ENCODE results near the gene CYFIP1. TPM values are rescaled to one million over a fixed set of nuclear protein-coding genes. Genes with fewer than 3 reads are reported as not detected.

CYFIP1 gene
- total RNA-seq, 1 donor: 107 TPM

- TF ChIP-seq, protein P1, sequence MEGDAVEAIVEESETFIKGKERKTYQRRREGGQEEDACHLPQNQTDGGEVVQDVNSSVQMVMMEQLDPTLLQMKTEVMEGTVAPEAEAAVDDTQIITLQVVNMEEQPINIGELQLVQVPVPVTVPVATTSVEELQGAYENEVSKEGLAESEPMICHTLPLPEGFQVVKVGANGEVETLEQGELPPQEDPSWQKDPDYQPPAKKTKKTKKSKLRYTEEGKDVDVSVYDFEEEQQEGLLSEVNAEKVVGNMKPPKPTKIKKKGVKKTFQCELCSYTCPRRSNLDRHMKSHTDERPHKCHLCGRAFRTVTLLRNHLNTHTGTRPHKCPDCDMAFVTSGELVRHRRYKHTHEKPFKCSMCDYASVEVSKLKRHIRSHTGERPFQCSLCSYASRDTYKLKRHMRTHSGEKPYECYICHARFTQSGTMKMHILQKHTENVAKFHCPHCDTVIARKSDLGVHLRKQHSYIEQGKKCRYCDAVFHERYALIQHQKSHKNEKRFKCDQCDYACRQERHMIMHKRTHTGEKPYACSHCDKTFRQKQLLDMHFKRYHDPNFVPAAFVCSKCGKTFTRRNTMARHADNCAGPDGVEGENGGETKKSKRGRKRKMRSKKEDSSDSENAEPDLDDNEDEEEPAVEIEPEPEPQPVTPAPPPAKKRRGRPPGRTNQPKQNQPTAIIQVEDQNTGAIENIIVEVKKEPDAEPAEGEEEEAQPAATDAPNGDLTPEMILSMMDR (IDR thresholded peaks at IDR 0.05; ENCODE audit: extremely low read depth, low read depth, low read length): no peak
- no peaks in the 10 kb centered on the region for H4K20me1 ChIP-seq (ENCODE audit: insufficient read depth, low read length)
- H3K4me3 ChIP-seq (ENCODE audit: insufficient read depth, low read length): no peak overlapping the region
- no peak for DNase-seq (ENCODE audit: insufficient read length, low spot score, missing footprints)
- H3K4me2 ChIP-seq (ENCODE audit: insufficient read depth, low read length): no peak overlapping the region
- peaks cover 83% of the 10 kb centered on the region for H3K36me3 ChIP-seq (ENCODE audit: insufficient read depth, low read length)
- H3K9me3 ChIP-seq (ENCODE audit: low read depth, low read length): no peaks in the 10 kb centered on the region
- H3K27me3 ChIP-seq (ENCODE audit: insufficient read depth, low read length): no peaks in the 10 kb centered on the region
- no peak overlapping the region for H3K27ac ChIP-seq (ENCODE audit: low read depth, low read length)
- H3K4me1 ChIP-seq (ENCODE audit: insufficient read depth, low read length): peaks cover 6% of the 10 kb centered on the region
- H2AFZ ChIP-seq (ENCODE audit: low read length): no peak overlapping the region
- peaks cover 2% of the 10 kb centered on the region for H3K79me2 ChIP-seq (ENCODE audit: insufficient read depth, low read length)
Observed at GRCh38 chr15:22871481-22872086, 108.6 kb downstream of the CYFIP1 start.

GRCh38 chr15:22870865-22871264, 109.3 kb downstream of the CYFIP1 start:
- Histone ChIP-seq H3K36me3 (ENCODE audit: insufficient read depth, low read length) (peaks cover 84% of the 10 kb centered on the region), H3K79me2 (ENCODE audit: insufficient read depth, low read length) (peaks cover 5% of the 10 kb centered on the region), H2AFZ (ENCODE audit: low read length) (no peak overlapping the region), H3K4me3 (ENCODE audit: insufficient read depth, low read length) (no peak overlapping the region), H3K4me2 (ENCODE audit: insufficient read depth, low read length) (no peak overlapping the region), H3K27ac (ENCODE audit: low read depth, low read length) (no peak overlapping the region), H3K27me3 (ENCODE audit: insufficient read depth, low read length) (no peaks in the 10 kb centered on the region), H3K4me1 (ENCODE audit: insufficient read depth, low read length) (peaks cover 6% of the 10 kb centered on the region), H4K20me1 (ENCODE audit: insufficient read depth, low read length) (peaks cover under 1% of the 10 kb centered on the region), H3K9me3 (ENCODE audit: low read depth, low read length) (no peaks in the 10 kb centered on the region)
- TF ChIP-seq, protein P1 (IDR thresholded peaks at IDR 0.05; ENCODE audit: extremely low read depth, low read depth, low read length): no peak
- DNase-seq (ENCODE audit: insufficient read length, low spot score, missing footprints): no peak

DNA sequence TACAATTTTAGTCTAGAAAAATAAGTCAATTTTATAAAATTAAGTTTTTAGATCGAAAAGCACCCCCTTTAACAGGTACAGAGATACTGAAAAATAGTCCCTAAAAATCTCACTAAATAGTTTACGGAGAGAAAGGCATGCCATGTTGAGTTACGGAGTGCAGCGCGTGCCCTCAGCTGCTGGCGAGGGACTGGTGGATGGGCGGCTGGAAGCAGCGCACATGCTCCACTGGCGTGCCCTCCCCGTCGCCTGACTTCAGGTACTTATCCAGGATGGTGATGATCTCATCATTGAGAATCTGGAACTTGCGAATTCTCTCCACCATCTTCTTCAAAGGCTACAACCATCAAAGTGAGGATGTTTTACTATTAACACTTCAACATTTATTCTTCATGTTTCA, 110.3 kb downstream of the CYFIP1 start:
- Histone ChIP-seq H3K79me2 (ENCODE audit: insufficient read depth, low read length) (peaks cover 8% of the 10 kb centered on the region), H3K36me3 (ENCODE audit: insufficient read depth, low read length) (peaks cover 81% of the 10 kb centered on the region), H4K20me1 (ENCODE audit: insufficient read depth, low read length) (peaks cover 6% of the 10 kb centered on the region), H3K4me1 (ENCODE audit: insufficient read depth, low read length) (peaks cover 6% of the 10 kb centered on the region), H3K4me3 (ENCODE audit: insufficient read depth, low read length) (no peak overlapping the region), H3K9me3 (ENCODE audit: low read depth, low read length) (no peaks in the 10 kb centered on the region), H3K27me3 (ENCODE audit: insufficient read depth, low read length) (no peaks in the 10 kb centered on the region), H2AFZ (ENCODE audit: low read length) (no peak overlapping the region), H3K27ac (ENCODE audit: low read depth, low read length) (no peak overlapping the region), H3K4me2 (ENCODE audit: insufficient read depth, low read length) (no peak overlapping the region)
- no peak for DNase-seq (ENCODE audit: insufficient read length, low spot score, missing footprints)
- TF ChIP-seq, protein P1 (IDR thresholded peaks at IDR 0.05; ENCODE audit: extremely low read depth, low read depth, low read length): no peak

DNA sequence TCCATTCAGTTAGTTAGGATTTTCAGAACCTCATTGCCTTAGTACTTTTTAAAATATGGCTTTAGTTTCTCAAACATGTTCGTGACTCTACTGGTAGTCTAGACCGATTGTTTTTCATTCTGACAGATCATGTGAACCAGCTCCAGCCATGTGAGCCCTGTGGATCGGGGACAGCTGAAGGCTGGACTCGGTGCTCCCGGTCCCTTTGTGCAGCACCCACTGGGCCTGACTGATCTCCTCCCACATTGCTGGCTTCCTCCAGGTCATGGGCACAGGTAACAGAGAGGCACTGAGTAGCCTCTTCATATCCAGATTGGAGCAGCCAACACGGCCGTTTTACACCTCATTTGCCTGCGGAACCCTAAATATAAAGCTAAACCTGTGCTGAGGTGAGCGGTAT, 111.2 kb downstream of the CYFIP1 start:
- H3K27me3 ChIP-seq (ENCODE audit: insufficient read depth, low read length): no peaks in the 10 kb centered on the region
- no peak overlapping the region for H3K27ac ChIP-seq (ENCODE audit: low read depth, low read length)
- no peak overlapping the region for H3K4me2 ChIP-seq (ENCODE audit: insufficient read depth, low read length)
- H3K9me3 ChIP-seq (ENCODE audit: low read depth, low read length): no peaks in the 10 kb centered on the region
- H4K20me1 ChIP-seq (ENCODE audit: insufficient read depth, low read length): peaks cover 6% of the 10 kb centered on the region
- DNase-seq (ENCODE audit: insufficient read length, low spot score, missing footprints): no peak
- no peak overlapping the region for H3K4me3 ChIP-seq (ENCODE audit: insufficient read depth, low read length)
- H3K79me2 ChIP-seq (ENCODE audit: insufficient read depth, low read length): peaks cover 13% of the 10 kb centered on the region
- TF ChIP-seq, protein P1 (IDR thresholded peaks at IDR 0.05; ENCODE audit: extremely low read depth, low read depth, low read length): no peak
- H3K4me1 ChIP-seq (ENCODE audit: insufficient read depth, low read length): peaks cover 6% of the 10 kb centered on the region
- H2AFZ ChIP-seq (ENCODE audit: low read length): no peak overlapping the region
- H3K36me3 ChIP-seq (ENCODE audit: insufficient read depth, low read length): peaks cover 81% of the 10 kb centered on the region

All from osteoblast (primary cell).